HCT116 (cell line): ENCODE results near the gene NALF2. TPM values are rescaled to one million over a fixed set of nuclear protein-coding genes. Genes with fewer than 3 reads are reported as not detected.

Experiments
- ATAC-seq: fragments of 200-7000 bp; cut with Tn5 transposase; 2 replicates; pipeline ENCODE4 v1.9.1; 2020; ENCODE audit warnings: mild to moderate bottlenecking, moderate library complexity
- BruUV-seq: library from RNA; stranded (reverse); fragments of 400-500 nt; replicated peaks from 2 replicates; lab custom pipeline; 2021; lab: Mats Ljungman, UMichigan
- CTCF ChIA-PET: fragments of 300-600 bp; sonication (Branson Sonifier 250); formaldehyde crosslinking; loops from one replicate; lab custom pipeline; 2021; ENCODE audit warnings: antibody characterized with exemption; lab: Charles Lee
- POLR2A ChIA-PET: fragments of 300-600, 350-600 bp; sonication (Branson Sonifier 250); formaldehyde crosslinking; loops from one replicate; lab custom pipeline; 2021; ENCODE audit warnings: antibody characterized with exemption; lab: Charles Lee
- RAD21 ChIA-PET, 2 experiments: fragments of 300-600 bp; sonication (Branson Sonifier 250); formaldehyde crosslinking; loops; one replicate each; lab custom pipeline; 2023; ENCODE audit warnings: low total read pairs in 2 of 2; ENCODE audit not compliant: uncharacterized antibody in 2 of 2, unreplicated experiment in 2 of 2, low non-redundant PET in 1 of 2; lab: Charles Lee
- DNase-seq: peaks from one replicate; pipeline ENCODE4 v3.0.0-alpha.2; 2010; ENCODE audit warnings: low read depth, low spot score
- H2AFZ ChIP-seq: fragments of 200-600 bp; shearing (Covaris generic), sonication (generic); 2 replicates; pipeline ENCODE4 v1.6.1; 2017; ENCODE audit warnings: low read depth, mixed run types, mixed read lengths, antibody characterized with exemption, low read length; ENCODE audit not compliant: poor library complexity, severe bottlenecking
- H3K27ac ChIP-seq: 2 replicates; pipeline ENCODE4 v1.5.1; 2012; ENCODE audit warnings: low read depth, low read length
- H3K27me3 ChIP-seq: fragments of 200-600 bp; sonication (generic); 2 replicates; pipeline ENCODE4 v1.6.1; 2016; ENCODE audit warnings: mixed run types, low read length, mixed read lengths; ENCODE audit not compliant: insufficient read depth
- H3K36me3 ChIP-seq, 2 experiments: fragments of 200-500 bp in 1 of 2; fragments of 200-600 bp in 1 of 2; sonication (Bioruptor generic) in 1 of 2; sonication (generic) in 1 of 2; 2 replicates each; pipeline versions ENCODE4 v1.5.1 to v1.6.1; 2014 to 2016; ENCODE audit warnings: low read length in 2 of 2, inconsistent platforms in 1 of 2, mixed read lengths in 1 of 2, mixed run types in 1 of 2; ENCODE audit not compliant: insufficient read depth in 2 of 2, control insufficient read depth in 1 of 2
- H3K4me1 ChIP-seq, 2 experiments: fragments of 200-600 bp in 1 of 2; sonication (generic) in 1 of 2; 2 replicates each; pipeline versions ENCODE4 v1.5.1 to v1.6.1; 2012 to 2017; ENCODE audit warnings: low read length in 2 of 2, inconsistent platforms in 1 of 2, mild to moderate bottlenecking in 1 of 2, mixed read lengths in 1 of 2, mixed run types in 1 of 2, moderate library complexity in 1 of 2; ENCODE audit not compliant: insufficient read depth in 2 of 2, control insufficient read depth in 1 of 2
- H3K4me2 ChIP-seq: fragments of 200-600 bp; sonication (generic); 2 replicates; pipeline ENCODE4 v1.6.1; 2017; ENCODE audit warnings: mixed run types, low read length, mixed read lengths
- H3K4me3 ChIP-seq, 2 experiments: fragments of 200-600 bp in 1 of 2; sonication (generic) in 1 of 2; replicated peaks in 1 of 2; 2 replicates each; pipeline ENCODE4 v1.5.1; 2011 to 2016; ENCODE audit warnings: low read length in 2 of 2, control low read depth in 1 of 2, low read depth in 1 of 2, mild to moderate bottlenecking in 1 of 2, mixed read lengths in 1 of 2, mixed run types in 1 of 2
- H3K79me2 ChIP-seq: fragments of 200-600 bp; sonication (generic); 2 replicates; pipeline ENCODE4 v1.6.1; 2017; ENCODE audit warnings: mild to moderate bottlenecking, mixed run types, low read length, moderate library complexity, mixed read lengths; ENCODE audit not compliant: insufficient read depth
- H3K9ac ChIP-seq: fragments of 200-600 bp; sonication (generic); 2 replicates; pipeline ENCODE4 v1.6.1; 2016; ENCODE audit warnings: low read length, mixed read lengths
- H3K9me2 ChIP-seq: fragments of 200-600 bp; sonication (generic), shearing (Covaris generic); 2 replicates; pipeline ENCODE4 v1.6.1; 2017; ENCODE audit warnings: mixed run types, mild to moderate bottlenecking, moderate library complexity; ENCODE audit not compliant: insufficient read depth
- H3K9me3 ChIP-seq, 2 experiments: fragments of 200-500 bp in 1 of 2; fragments of 200-600 bp in 1 of 2; sonication (Bioruptor generic) in 1 of 2; sonication (generic) in 1 of 2; 2 replicates each; pipeline ENCODE4 v1.6.1; 2014 to 2017; ENCODE audit warnings: low read length in 2 of 2, mixed read lengths in 2 of 2, inconsistent platforms in 1 of 2, low read depth in 1 of 2, mild to moderate bottlenecking in 1 of 2, mixed run types in 1 of 2, moderate library complexity in 1 of 2; ENCODE audit not compliant: control insufficient read depth in 1 of 2, insufficient read depth in 1 of 2
- H4K20me1 ChIP-seq: fragments of 200-600 bp; sonication (generic), shearing (Covaris generic); 2 replicates; pipeline ENCODE4 v1.6.1; 2017; ENCODE audit warnings: mixed run types, mild to moderate bottlenecking, moderate library complexity; ENCODE audit not compliant: insufficient read depth
- CBX3 ChIP-seq: IDR thresholded peaks from 2 replicates; pipeline ENCODE4 v1.6.1; 2012; ENCODE audit warnings: low read depth
- CEBPB ChIP-seq: IDR thresholded peaks from 2 replicates; pipeline ENCODE4 v1.6.1; 2012; ENCODE audit warnings: low read depth
- EGR1 ChIP-seq: IDR thresholded peaks from 2 replicates; pipeline ENCODE4 v1.6.1; 2012; ENCODE audit warnings: low read depth
- EZH2 ChIP-seq: fragments of 200-600 bp; sonication (generic); IDR thresholded peaks from 2 replicates; pipeline ENCODE4 v1.6.1; 2017; ENCODE audit warnings: antibody characterized with exemption, mixed run types
- EZH2phosphoT487 ChIP-seq: fragments of 200-600 bp; IDR thresholded peaks from 2 replicates; pipeline ENCODE4 v1.6.1; 2018; ENCODE audit warnings: antibody characterized with exemption, borderline replicate concordance
- FOSL1 ChIP-seq: IDR thresholded peaks from 2 replicates; pipeline ENCODE4 v1.6.1; 2012; ENCODE audit warnings: low read depth
- POLR2A ChIP-seq: IDR thresholded peaks from 2 replicates; pipeline ENCODE4 v1.7.0; 2011; ENCODE audit warnings: borderline replicate concordance; ENCODE audit not compliant: insufficient read depth, insufficient read length; ENCODE audit errors: extremely low read depth
- RAD21 ChIP-seq: IDR thresholded peaks from 2 replicates; pipeline ENCODE4 v1.6.1; 2012; ENCODE audit warnings: low read depth, mild to moderate bottlenecking
- YY1 ChIP-seq: IDR thresholded peaks from 2 replicates; pipeline ENCODE4 v1.6.1; 2011; ENCODE audit warnings: low read length, low read depth, moderate library complexity, mild to moderate bottlenecking; ENCODE audit not compliant: insufficient replicate concordance; ENCODE audit errors: extremely low read depth
- ZBTB33 ChIP-seq: IDR thresholded peaks from 2 replicates; pipeline ENCODE4 v1.6.1; 2011; ENCODE audit warnings: mild to moderate bottlenecking, low read length, moderate library complexity; ENCODE audit not compliant: insufficient replicate concordance; ENCODE audit errors: extremely low read depth
- ZFX ChIP-seq: fragments of 450-650 bp; IDR thresholded peaks from 2 replicates; pipeline ENCODE4 v1.6.1; 2017
- ZNF274 ChIP-seq: fragments of 200-500 bp; sonication (Bioruptor generic); IDR thresholded peaks from 2 replicates; pipeline ENCODE4 v1.6.1; 2014; ENCODE audit warnings: mild to moderate bottlenecking, low read depth, low read length, inconsistent platforms
- intact Hi-C: fragments of 100-400 bp; cut with micrococcal nuclease; formaldehyde crosslinking; loops from 2 replicates; pipeline ENCODE4 v1.10.0; 2022
- total RNA-seq: library from RNA; stranded (reverse); gene quantifications from one replicate; pipeline ENCODE4 v1.2.1, GENCODE V29; 2021; ENCODE audit not compliant: unreplicated experiment
- TF ChIP-seq, protein P1 (sequence below): IDR thresholded peaks from 2 replicates; pipeline ENCODE4 v1.6.1; 2012
- TF ChIP-seq, protein P2 (sequence below): IDR thresholded peaks from 2 replicates; pipeline ENCODE4 v1.6.1; 2012; ENCODE audit warnings: low read depth
- TF ChIP-seq, protein P3 (sequence below): IDR thresholded peaks from 2 replicates; pipeline ENCODE4 v1.6.1; 2012

Gene NALF2
- total RNA-seq, 1 experiment from 2014 or later: 8.7 TPM

DNA sequence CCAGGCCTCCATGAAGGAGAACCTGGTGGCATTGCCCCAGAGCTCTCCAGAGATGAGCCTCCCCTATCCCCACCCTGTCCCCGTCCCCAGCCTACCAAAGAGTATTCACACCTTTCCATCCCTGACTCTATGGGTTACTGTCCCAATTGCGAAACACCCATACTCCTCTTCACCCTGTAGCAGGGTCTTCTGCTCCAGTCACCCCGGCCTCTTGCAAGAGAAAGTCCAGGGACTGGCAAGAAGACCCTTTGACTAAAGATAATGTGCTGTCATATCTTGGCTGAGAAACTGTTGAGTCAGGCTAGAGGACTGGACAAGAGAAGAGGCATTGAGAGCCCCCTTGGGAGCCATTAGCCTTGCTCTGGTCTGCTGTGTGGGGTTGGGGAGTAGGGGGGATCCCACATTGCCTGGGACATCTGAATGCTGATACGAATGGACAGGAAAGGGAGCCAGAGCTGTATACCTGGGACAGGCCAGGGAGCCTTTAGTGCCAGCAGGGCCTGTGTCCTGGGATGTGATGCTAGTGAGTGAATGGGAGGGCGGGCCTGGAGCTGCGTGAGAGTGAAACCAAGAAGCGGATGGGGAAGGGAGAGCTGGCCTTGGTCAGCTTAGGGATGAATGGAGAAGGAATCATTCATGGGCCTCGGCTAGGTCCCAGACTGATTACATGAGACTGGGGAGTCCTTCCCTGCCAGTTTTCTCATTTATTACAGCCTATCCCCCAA, 27.1 kb downstream of the NALF2 start:
- POLR2A ChIA-PET: no interaction called here
- intact Hi-C loops: no loop called here
- CTCF ChIA-PET: no interaction called here
- H2AFZ ChIP-seq: no peak overlapping the region
- no peak overlapping the region for H3K9ac ChIP-seq
- H3K4me1 ChIP-seq: no peaks in the 10 kb centered on the region
- no peak overlapping the region for H3K4me2 ChIP-seq
- no peak overlapping the region for H3K27ac ChIP-seq
- no peaks in the 10 kb centered on the region for H3K9me2 ChIP-seq
- TF ChIP-seq ZNF274 (no peak), EGR1 (no peak), EZH2phosphoT487 (no peak), CBX3 (no peak), ZFX (no peak), YY1 (no peak), FOSL1 (no peak), ZBTB33 (no peak), POLR2A (no peak), CEBPB (no peak), EZH2 (no peak), RAD21 (no peak)
- TF ChIP-seq, protein P1, sequence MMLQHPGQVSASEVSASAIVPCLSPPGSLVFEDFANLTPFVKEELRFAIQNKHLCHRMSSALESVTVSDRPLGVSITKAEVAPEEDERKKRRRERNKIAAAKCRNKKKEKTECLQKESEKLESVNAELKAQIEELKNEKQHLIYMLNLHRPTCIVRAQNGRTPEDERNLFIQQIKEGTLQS: no peak
- TF ChIP-seq, protein P2, sequence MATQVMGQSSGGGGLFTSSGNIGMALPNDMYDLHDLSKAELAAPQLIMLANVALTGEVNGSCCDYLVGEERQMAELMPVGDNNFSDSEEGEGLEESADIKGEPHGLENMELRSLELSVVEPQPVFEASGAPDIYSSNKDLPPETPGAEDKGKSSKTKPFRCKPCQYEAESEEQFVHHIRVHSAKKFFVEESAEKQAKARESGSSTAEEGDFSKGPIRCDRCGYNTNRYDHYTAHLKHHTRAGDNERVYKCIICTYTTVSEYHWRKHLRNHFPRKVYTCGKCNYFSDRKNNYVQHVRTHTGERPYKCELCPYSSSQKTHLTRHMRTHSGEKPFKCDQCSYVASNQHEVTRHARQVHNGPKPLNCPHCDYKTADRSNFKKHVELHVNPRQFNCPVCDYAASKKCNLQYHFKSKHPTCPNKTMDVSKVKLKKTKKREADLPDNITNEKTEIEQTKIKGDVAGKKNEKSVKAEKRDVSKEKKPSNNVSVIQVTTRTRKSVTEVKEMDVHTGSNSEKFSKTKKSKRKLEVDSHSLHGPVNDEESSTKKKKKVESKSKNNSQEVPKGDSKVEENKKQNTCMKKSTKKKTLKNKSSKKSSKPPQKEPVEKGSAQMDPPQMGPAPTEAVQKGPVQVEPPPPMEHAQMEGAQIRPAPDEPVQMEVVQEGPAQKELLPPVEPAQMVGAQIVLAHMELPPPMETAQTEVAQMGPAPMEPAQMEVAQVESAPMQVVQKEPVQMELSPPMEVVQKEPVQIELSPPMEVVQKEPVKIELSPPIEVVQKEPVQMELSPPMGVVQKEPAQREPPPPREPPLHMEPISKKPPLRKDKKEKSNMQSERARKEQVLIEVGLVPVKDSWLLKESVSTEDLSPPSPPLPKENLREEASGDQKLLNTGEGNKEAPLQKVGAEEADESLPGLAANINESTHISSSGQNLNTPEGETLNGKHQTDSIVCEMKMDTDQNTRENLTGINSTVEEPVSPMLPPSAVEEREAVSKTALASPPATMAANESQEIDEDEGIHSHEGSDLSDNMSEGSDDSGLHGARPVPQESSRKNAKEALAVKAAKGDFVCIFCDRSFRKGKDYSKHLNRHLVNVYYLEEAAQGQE: no peak
- TF ChIP-seq, protein P3, sequence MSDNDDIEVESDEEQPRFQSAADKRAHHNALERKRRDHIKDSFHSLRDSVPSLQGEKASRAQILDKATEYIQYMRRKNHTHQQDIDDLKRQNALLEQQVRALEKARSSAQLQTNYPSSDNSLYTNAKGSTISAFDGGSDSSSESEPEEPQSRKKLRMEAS: no peak
- no peaks in the 10 kb centered on the region for H3K9me3 ChIP-seq
- H4K20me1 ChIP-seq: no peaks in the 10 kb centered on the region
- no peak overlapping the region for H3K4me3 ChIP-seq
- RAD21 ChIA-PET: no interaction called here
- DNase-seq (no peak), ATAC-seq (no peak)
- H3K79me2 ChIP-seq: no peaks in the 10 kb centered on the region
- H3K36me3 ChIP-seq: no peaks in the 10 kb centered on the region
- H3K27me3 ChIP-seq: no peaks in the 10 kb centered on the region
- no TSS peak for BruUV-seq
